NCI-H1417 (cell line): ENCODE results near the gene GNLY.

Experiments used
- DNase-seq, 3 experiments: peaks; one replicate each; lab custom pipeline; 2025; lab: John Stamatoyannopoulos, UW

GNLY gene

DNA sequence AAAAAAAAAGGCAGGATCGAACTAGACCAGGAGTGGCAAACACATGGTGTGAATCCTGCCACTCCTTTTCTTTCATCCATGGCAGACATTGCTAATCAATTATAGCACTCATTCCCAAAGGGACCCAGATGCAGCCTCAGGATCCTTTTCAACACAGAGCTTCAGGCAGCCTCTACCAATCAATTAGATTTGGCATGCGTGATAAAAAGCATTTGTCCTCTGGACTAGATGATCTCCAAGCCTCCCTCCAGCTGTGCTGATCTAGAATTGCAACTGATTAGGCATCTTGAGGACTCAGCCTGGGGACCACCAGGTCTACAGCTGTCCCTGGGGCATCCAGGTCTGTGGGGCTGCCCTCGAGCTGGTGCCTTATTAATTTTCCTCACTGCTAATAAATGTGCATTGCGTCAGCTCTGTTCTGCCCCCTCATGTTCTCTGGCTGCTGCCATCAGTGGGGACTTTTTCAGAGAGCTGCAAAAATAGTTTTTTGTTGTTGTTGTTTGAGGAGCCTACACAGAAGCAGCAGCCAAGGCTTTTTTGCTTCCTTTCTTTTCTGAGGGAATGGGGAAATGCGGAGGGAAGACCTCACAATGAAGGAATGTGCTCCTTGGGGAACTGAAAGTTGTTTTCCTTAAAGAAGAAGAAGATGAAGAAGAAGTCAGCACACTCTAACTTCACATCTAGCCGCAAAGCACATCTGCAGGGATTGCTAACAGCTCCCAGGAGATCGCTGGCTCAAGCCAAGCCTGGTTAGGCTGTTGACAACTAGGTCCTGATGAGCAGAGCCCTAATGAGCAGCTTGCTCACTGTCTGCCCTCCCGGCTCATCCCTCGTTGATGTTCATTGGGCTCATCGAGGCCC is 50.8 kb downstream of the GNLY start:
- DNase-seq: no peak

DNA sequence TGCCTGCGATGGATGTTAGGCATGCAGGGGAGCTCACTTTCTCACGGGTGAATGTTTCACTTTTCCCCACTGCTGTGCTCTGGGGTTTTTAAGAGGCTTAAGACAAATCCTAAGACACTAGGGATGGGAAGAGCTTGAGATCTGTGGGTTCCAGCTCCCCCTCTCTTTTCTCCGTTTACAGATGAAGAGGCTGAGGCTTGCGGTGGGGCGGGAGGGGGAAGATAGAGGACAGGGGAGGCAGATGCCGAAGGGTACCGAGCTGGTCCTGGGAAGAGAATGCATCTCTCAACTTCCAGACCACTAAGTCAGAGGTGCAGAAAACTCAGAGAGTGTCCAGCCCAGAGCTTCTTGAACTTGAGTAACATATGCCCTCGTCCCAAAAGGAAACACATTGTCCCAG is 51.5 kb downstream of the GNLY start:
- no peak for DNase-seq

DNA sequence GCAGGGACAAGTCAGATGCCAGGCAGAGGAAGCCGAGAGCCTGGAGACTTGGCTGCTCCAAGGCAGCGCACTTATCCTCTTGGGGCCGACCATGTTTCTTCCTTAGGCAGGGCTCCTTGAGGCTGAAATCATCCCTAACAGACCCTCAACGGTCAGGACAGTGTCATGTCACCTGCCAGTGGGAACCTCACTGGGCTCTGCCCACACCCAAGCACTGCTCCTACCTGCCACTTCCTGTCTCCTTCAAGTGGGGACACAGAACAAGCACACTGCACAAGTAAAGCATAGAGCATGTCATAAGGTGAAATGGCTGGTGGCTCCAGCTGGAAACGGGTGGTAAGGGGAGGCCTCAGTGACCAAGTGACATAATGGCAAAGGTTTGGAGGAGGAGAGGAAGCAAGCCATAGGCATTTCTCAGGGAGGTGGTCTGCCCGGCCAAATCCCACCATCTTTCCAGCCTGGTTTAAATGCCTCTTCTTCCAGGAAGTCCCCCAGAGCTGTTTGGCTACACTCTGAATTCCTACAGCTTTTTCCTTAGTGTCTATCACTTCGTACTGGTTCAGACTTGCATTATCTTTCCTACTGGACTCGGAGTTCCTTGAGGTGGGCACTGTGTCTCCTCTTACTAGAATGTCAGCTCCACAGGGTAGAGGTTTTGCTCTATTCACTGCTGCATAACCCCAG is 52.3 kb downstream of the GNLY start:
- DNase-seq: no peak

DNA sequence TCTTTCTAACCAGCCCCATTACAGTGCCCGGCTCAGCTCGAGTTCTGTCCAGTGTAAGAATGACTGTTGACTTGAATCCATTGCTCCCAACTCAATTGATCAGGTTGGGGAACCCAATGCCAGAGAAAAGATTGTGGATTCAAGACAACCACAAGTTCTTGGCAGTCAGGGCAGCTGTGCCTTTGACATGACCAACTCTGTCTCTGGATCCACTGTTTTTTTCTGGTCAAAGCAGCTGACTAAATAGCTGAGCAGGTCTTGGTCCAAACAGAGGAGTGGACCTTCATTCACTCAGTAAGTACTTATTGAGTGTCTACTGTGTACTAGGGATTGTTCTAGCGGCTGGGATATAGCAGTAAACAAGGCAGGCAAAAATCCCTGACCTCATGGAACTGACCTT is 53.3 kb downstream of the GNLY start:
- no peak for DNase-seq

DNA sequence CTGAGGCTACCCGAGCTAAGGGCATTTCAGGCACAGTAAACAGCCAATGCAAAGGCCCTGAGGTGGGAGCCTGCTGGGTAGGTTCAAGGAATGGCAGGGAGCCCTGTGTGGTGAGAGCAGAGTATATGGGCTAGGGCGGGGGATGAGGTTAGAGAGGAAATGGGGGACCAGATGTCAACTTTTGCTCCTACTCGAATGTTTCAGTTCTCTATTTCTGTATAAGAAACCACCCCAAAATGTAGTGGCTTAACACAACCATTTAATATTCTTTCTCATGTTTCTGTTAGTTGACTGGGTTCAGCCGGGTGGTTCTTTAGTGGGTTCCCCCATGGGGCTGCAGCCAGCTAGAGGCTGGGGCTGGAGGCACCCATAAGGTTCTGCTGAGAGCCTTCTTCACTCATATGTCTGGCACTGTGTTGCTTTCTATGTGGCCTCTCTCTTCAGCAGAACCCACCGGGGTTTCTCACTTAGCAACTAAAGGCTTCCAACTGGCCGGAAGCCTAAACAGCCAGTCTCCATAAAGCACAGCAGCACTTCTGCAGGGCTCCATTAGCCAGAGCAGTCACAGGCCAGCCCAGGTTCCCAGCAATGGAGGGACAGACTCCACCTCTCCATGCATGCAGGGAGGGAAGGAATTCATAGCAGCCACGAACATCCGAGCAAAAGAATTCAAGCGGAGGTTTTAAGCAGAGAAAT is 54.0 kb downstream of the GNLY start:
- no peak for DNase-seq
